ENCODE results near the gene MAN1A2.
A peak's percentile ranks its signal among the peaks of the same experiment; 100 is the strongest.

MAN1A2 gene

GRCh38 chr1:117362986-117363385, 4.3 kb upstream of the MAN1A2 start:
- no peak for DNase-seq

DNA sequence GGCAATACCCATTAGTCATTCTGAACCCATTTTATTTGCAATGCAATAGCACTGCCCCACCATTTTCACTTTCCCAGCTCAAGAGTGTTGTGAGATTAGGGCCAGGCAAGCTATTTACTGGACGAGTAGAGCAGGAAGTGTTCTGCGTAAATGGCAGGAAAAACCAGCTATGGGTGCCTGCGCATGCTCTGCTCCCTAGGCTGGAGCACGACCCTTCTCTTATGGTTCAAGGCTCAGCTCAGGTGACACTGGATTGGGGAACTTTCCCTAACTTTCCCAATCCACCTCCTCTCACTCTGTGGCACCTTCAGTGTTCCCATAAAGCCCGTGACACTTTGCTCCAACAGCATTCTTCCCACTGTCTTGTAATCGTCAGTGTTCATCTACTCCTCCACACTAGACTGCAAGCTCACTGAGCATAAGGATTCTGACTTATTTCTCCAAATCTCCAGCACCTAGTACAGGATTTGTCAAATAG, 3.6 kb upstream of the MAN1A2 start:
- no peak for DNase-seq

- DNase-seq, result peak in 1 of 2 donors; percentile 31
These were observed 3.0 kb upstream of the MAN1A2 start for GRCh38 chr1:117364240-117364639.

DNA sequence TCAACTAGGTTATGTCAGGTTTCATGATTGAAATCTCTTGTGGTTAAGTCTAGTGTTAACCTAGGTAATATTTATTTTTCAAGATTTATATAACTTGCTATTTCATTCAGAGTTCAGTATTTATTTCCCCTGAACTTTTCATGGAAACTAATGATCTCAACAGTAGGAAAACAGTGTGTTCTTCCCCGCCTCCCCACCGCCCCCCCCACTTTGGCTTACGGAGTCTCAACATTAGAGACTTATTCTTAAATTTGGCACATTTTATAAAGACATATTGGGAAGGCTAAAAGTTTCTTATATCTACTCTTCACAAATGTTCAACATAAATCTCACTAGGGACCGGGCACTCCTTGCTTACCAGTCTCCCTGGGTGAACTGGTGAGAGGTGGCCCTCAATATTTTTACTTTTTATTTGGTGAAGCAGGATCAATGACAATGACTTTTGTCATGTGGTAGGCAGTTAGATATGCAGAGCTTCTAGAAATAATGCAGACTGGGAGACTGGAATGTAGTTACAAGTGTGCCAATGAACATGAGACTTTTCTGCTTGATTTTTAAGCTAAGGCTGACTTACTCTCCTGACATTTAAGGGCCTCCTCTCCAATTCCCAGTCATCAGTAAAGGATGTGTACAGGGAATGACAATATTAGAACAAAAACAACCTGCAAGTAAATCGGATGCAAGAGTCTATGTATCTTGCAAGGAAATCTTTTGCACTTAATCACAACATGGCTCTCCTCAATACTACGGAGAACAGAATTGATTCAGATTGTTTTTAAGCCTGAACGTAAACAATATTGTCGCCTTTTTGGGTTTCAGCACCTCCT, 1.7 kb upstream of the MAN1A2 start:
- no peak for DNase-seq

DNA sequence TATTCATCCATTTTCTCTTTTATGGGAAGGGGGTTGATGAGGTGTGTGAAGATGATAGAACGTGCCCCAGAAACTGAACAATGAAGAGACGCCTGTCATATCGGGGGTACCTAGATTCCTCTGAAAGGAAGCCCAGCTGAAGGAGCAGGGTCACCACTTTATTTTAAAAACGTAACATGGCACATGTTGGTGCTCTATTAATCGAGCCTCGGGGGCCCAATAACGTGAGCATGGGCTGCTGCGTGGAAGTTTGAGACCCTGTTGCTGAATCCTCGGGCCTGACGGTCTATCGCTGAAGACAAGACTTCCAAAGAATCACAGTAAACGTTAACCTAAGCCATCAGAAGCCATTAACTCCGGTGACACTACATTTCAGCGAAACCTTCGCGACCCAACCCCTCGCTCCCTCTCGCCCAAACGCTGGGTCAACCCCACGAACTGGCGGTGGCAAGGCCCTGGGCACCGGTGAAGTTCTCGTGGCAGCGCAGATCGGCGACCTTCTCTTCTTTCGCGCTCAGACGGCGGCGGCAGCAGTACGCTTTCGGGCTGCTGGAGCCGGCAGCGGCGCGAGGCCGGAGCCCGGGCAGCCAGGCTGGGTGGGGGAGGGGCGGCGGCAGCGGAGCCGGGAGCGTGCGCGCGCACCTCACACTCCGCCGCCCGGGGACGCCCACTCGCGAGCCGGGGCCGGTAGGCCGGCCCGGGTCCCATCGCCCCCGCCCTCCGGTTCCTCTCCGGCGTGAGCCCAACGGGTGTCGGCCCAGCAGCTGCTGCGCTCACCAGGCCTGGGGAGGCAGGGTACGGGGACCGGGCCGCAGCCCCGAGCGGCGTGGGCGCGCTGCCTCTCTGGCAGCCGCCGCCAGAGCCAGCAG, 838 bp upstream of the MAN1A2 start:
- DNase-seq, result peak; percentile 83 to 87

- DNase-seq, result peak in 1 of 2 donors; percentile 25
These were observed 1.2 kb downstream of the MAN1A2 start for GRCh38 chr1:117368116-117369108.

GRCh38 chr1:117370071-117370470, 2.8 kb downstream of the MAN1A2 start:
- no peak for DNase-seq

GRCh38 chr1:117370509-117370908, 3.3 kb downstream of the MAN1A2 start:
- no peak for DNase-seq

DNA sequence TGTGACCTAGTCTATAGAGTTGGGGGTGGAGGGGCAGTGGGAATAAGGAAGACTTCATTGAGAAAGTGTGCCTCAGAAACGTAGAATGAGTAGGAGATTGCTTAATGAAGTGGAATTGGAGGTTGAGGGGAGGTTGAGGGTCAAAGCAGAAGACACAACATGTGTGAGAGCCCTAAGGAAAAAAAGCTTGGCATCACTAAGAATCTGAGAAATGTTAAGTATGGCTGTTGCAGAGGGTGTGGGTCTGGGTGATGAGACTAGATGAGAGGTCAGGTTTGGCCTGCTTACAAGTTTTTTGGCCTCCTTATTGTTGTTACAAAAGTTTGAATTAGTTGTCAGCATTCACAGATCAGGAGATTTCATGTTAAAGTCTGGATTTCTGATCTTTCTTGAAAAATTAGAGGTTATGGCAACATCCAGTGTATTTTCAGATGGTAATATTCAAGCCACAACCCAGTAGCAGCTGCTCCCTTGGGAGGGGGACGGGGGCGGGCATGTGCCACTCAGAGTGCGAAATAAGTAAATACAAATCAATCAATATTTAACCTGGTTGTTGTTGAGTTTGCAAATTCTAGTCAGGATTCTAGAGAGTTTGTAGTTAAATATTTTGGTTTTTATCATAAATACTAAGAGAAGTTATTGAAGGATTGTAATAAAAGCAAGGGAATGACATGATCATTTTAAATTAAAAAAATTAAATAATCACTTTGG, 4.3 kb downstream of the MAN1A2 start:
- no peak for DNase-seq

DNA sequence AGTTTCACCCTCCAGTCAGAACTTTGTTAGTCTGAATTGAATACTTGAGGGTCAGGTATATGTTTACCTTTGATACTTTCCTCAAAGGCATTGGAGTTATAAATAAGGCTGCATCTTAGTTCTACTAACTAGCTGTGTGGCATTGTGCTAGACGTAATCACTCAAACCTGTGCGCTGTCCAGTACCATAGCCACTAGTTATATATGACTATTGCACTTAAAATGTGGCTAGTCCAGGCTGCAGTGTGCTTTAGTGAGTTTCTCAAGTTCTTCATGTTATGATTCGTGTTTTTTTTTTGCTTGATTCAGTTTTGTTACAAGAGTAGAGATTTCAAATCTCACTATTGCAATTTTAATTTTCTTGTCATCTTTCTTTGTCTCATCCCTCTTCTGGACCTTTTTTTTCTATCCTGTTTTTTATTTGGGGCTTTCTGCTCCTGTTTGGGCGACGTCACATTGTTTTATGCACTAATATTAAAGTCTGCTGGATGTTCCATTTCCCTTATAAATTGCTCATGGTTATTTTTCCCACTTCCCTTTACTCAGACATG, 5.7 kb downstream of the MAN1A2 start:
- DNase-seq, result no peak

DNA sequence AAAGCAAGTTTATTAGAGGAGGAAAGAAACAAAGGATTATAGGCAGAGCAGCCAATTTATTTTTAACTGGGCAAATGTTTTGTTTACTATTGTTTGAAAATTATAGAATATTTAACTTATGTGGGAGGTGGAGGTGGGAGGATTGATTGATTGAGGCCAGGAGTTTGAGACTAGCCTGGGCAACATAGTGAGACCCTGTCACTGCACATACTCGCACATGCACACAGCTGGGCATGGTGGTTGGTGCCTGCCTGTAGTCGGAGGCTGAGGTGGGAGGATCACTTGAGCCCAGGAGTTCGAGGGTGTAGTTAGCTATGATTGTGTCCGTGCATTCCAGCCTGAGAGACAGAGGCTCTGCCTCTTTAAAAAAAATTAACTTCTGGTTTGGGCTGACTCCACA, 6.7 kb downstream of the MAN1A2 start:
- DNase-seq, result no peak

DNA sequence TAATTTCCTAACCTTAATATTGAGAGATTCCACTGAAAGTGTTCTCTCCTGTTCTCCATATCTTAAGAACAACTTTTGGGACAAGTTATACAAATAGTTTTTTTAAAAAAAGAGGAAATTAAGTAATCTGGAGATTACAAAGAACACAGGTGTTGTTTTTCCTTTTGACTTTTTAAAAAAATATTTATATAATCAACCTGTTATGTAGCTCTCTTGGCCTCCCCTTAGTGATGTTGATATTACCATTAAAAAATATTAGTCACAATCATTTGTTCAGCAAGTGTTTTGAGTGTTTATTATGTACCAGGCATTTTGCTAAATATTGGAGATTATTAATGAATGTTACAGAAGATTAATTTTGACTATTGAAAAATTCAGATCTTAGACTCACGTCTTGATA, 8.1 kb downstream of the MAN1A2 start:
- no peak for DNase-seq

GRCh38 chr1:117387060-117387633, 19.9 kb downstream of the MAN1A2 start:
- DNase-seq, result no peak

- no peak for DNase-seq
These were observed 21.1 kb downstream of the MAN1A2 start for GRCh38 chr1:117388328-117388727.

- DNase-seq, result no peak
These were observed 22.0 kb downstream of the MAN1A2 start for GRCh38 chr1:117389284-117389683.

GRCh38 chr1:117389779-117390178, 22.5 kb downstream of the MAN1A2 start:
- no peak for DNase-seq

DNA sequence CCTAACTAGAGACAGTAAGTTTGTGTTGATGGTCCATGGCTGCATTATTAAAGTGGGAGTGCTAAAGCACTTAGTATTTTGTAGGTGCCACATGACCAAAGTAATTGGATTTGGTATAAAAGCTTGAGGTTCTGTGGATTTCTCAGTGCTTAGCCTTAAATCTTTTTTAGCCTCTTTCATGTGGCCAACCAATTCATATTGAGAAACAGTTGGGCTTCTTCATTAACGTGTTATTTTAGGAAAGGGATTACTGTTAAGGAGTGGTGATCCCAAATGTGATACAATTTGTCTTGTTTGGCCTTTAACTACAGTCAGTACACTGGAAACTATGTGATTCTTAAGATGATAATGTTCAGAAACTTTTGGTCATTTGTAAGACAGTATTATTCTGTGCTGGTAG, 25.5 kb downstream of the MAN1A2 start:
- DNase-seq, result no peak

DNA sequence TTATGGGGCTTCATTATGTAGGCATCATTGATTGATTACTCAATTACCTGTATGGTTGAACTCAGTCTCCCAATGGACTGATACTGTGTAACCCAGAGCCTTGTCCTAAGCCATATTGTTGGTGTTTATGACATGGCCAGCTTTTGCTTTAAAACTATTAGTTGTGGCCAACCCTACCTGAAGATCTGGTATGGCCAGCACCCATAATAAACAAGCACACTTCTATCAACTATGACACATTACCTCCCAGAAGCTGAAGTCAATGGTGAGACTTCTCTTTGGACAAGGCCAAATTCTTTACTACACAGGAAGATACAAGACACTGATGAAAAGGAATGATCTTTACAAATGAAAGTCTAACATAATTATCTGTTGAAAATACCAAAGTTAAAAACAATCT, 28.8 kb downstream of the MAN1A2 start:
- no peak for DNase-seq

- DNase-seq, result no peak
These were observed 29.4 kb downstream of the MAN1A2 start for GRCh38 chr1:117396636-117397035.

DNA sequence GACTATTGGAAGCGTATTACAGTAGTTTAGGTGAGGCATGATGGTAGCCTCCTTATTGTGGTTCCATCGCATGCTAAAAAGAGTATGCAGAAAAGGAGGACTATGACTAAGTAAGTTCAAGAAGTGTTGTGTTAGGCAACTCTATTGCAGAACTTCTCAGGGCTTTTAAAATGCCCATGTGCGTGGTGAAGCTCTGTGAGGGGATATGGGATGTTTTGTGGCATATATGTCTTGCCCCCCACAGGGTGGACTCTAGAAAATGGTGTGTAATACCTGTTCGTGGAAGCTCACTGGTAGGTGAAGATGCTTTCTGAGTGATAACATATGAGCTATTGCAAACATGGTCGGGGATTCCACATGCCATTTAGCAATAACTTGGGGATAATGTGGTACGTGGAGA, 31.7 kb downstream of the MAN1A2 start:
- DNase-seq, result no peak

DNA sequence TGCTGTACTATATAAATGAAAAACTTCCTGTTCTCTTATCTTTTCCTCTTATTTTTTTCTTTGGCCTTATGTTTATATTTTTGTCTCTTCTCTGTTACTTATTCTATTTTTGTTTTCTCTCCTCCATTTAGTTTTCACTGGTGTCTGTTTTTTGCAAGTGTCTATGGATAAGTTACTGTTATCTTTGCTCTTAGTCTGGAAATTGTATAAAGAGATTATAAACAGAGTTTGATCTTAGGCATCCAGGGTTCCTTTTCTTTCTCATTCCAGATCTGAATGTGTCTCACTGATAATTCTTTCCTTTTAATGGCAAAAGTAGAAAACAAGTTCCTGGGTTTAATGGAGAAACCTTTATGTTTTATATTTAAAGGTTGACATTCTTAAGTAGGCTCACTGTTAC, 34.5 kb downstream of the MAN1A2 start:
- no peak for DNase-seq
